ENCODE measurements around the gene MICAL2.

The MICAL2 gene

DNA sequence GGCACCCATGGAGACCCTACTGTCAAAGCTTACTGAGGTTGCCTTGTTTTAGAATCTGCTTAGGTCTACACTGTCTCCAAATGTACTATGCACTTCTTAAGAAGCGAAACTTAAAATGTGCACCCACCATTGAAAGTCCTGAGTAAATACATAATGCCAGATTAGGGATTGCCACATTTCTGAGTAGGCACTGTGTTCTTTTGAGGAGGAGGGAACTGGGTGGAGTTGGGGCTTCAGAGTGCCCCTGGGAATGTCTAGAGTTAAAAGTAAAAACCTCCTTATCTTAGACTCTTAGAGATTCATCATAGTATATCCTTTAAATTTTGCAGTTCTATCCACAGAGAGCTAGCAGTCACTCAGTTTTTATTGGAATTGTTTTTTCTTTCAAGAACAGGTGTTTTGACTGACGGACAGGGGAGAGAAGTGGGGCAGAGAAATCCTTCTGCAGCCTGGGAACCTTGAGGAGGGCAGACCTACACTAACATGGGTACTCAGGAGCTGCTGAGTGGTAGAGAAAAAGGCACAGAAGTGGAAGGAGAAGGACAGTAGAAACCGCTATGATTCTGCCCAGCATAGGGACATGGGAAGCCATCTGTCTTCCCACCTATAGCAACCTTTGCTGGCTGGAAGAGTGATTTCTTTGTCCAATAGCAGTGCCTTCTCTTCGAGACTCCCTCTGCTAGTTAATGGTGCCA lies 33.4 kb upstream of the MICAL2 start:
- no peak for DNase-seq

DNA sequence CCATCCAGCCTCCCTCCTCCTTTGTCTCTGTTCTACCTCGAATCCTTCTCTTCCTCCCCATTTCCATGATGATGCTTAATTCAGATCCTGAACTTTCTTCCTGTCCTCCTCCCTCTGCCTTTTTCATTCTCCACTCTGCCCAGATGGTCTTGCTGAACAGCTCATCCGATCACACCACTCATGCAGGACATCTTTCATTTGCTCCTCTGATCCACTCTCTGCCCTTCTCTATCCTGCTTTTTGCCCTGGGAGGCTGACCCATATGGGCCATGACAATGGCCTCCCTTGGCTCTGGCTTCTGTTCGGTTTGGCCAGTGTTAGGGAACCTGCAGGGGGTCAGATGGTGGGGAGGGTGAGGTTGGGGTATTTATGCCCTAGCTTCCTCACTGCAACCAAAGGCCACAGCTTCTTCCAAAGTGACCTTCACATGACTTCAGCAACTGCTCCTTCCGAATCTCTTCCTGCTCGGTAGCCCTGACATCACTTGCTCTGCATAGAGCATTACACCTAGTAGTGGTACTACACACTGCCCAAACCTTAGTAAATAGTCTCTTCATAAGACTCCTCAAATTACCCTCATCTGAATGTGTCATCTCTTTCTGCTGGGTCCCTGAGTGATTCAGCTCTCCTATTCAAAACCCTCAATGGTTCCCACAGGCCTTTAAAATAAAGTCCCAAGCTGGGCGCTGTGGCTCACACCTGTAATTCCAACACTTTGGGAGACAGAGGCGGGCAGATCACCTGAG lies 32.7 kb upstream of the MICAL2 start:
- DNase-seq = no peak

DNA sequence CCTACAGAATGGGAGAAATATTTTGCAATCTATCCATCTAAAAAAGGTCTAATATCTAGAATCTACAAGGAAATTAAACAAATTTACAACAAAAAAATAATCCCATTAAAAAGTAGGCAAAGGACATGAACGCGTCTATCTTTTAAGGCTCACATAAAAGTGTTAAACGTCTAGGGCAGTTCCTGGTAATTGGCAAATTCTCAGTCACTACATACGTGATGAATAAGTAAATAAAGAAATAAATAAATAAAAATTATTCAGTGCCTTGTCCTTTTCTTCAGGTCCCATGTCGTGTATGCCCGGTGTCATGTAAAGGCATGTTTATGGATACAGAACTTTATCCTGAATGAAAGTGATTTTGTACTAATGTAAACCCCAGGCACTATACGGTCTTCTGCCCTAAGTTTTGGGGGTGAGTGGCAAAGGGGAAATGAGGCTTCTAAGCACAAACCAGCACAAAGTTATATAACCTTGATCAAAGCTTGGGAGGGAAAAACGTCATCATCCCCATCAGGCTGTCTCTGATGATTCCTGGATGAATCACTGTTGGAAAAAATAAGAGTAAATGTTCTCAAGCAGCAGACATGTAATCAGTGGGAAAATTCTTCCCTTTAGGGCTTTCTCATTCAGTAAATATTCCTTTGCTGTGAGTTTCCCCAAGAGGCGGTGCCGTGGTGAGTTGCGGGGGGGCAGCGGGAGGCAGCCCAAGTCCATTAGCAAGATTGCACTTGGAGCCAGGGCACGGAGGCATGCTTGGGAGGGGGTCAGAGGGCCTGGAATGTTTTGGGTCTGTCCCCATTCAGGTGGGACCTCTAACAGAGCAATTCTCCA lies 30.4 kb upstream of the MICAL2 start:
- DNase-seq = no peak

DNA sequence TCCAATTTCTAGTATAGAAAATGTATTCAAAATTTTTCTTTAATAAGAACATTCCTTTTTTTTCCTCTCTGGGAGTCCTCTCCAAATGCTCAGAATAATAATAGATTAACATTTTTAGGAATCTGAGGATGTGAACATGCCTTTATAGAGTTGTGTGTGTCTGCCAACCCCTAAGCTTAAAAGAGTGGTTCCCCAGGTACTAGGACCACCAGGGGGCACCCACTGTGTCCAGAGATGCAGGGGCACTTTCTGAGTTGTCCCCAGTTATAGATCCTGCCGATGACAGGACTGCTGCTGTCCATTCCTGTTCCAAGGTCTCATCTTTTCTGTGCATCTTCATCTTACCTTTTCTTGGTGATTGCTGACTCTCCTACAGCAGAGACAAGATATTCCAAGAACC lies 27.0 kb upstream of the MICAL2 start:
- DNase-seq = no peak

DNA sequence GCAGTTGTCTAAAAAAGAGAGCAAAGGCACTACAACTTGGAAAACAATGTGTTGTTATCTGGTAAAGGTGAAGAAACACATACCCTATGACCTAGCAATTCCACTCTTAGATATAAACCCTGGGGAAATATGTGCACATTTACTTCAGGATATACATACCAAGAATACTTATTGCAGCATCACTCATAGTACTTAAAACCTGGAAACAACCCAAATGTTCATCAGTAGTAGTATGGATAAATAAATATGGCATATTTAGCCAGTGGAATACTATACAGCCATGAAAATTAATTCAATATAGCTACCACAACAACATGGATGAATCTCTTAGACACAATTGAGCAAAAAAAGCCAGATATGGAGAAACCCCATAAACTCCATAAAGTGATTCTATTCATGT lies 26.1 kb upstream of the MICAL2 start:
- no peak for DNase-seq

DNA sequence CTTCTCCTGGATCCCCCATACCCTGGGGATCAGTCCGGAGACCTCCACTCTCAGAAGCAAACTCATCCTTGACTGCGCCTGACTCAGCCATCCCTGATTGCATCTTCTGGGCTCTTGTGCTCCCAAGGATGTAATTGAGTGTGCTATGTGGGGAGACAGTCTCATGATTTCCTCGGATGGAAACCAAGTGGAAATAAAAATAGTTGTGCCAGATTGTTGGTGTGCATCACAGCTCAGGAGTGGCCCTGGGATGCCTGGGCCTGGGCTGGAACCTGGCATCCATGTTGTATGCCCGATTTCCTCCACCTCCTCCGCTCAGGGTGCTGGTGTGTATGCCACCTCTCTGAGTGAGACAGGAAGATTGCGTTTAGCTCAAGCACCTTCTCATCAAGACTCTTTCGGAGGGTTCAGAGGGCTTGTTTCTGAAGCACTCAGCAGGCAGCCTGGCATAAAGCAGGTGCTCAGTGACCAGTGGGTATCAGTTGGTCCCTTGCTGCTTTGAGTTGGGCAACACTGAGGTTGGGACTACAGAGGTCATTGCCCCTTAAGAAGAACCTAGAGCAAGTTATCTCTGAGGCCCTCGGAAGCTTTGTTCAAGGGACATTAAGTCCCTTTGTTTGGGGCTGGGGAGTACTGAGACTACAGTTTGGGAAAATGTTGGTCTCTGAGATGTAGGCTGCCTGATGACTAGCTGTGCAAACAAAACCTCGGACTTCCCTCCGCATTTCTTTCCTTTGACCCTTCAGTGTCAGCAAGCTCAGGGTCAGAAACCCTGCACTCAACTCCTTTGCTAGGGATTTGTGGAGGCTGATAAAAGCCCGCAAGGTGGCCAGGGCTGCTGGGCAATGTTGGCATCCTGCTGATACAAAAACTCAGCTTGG lies 24.8 kb upstream of the MICAL2 start:
- no peak for DNase-seq

DNA sequence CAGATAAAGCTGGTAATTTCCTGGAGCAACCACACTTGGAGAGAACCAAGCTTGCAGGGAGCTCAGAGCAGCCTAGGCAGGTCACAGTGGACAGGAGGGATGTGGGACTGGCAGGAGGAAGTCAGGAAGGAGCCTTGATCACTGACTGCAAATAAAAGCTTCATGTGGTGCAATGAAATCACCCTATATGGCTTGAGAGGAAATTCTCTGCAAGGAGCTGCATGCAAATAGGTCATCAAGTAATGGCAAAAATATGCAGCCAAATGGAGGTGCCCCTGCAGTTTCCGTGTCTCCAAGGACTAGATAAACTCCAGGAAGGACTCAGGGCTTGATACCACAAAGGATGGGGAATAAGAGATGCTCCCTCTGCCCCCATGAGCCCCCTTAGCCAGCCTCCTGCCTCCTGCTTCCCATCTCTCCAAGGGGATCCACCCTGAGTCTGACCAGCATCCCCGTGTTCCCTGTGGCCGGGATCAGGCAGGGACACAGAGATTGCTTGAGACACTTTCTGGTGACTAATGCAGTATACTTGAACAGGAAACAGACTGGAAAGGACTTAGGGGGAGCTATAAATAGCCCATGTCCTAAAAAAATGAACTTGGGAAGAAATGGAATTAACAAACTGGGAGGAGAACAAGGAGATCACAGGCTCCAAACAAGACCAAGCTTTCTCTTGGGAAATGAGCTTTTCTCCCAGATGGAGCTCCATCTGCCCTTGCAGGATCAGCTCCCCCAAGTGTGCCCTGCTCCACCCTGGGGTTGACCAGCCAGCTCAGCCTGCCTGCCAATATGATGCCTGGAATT lies 23.9 kb upstream of the MICAL2 start:
- DNase-seq = no peak

DNA sequence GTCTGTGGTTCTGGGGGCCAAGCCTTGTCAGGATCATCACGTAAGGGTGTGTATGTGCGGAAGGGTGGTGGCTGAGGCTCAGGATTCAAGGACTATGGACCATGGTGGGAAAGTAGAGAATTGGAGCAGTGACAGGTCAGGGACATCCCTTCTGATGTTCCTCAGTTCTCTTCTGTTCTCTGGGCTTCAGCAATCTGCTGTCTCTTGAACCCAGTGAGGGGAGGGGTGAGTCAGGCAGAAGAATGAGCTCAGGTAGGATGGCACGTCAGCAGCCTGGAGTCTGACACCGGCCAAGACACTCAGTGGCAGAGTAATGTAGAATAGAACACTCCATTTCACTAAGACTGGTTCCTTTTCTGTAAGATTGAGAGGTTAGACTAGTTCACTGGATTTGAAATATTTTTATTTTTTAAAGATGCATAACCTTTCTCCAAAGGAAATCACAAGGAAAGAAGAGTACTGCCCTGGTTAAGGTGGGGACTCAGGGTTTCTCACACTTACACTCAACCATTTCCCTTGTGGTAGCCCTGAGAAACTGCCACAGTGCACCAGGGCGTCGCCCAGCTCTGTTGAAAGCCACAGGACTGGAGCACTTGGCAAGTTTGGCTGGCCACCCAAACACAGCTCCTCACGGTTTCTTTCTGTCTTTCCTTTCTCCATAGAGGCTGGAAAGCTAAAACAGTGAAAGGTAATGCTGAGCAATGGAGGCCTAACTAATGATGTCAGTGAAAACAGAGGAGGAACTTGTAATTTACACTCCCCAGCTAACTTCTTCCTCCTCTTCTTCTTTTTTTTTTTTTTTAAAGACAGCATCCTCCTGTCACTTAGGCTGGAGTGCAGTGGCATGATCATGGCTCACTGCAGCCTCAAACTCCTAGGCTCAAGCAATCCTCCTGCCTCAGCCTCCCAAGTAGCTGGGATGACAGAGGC lies 23.1 kb upstream of the MICAL2 start:
- no peak for DNase-seq

DNA sequence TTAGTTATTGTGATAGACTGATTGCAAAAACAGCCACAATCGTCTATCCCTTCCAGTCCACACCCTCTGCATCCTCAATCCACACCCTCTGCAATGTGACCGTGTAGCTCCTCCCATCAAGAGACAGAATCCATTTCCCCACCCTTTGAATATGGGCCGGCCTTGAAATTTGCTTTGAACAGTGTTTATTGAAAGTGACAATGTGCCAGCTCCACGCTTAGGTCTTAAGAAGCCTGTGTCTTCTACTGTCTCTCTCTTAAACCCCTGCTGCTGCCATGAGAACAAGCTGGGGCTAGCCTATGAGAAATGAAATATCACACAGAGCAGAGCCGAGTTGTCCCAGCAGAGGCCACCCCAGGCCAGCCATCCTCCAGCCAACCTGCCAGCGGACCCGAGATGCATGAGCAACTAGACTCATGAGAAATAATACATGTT lies 22.3 kb upstream of the MICAL2 start:
- DNase-seq = no peak

DNA sequence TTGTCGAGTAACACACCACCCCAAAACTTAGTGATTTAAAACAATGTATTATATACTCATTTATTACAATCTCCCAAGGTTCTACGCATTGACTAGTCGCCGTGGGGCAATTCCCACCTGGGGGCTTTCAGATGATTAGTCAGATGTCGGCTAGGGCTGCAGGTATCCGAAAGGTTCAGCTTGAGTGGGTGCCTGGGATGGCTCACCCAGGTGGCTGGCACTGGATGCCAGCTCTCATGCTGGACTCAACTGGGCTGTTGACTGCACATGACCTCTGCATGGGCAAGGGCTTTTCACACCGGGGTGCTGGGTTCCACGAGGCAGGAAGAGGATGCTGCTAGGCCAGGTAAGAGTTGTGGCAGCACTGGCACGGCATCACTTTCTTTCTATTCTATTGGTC lies 21.9 kb upstream of the MICAL2 start:
- no peak for DNase-seq

DNA sequence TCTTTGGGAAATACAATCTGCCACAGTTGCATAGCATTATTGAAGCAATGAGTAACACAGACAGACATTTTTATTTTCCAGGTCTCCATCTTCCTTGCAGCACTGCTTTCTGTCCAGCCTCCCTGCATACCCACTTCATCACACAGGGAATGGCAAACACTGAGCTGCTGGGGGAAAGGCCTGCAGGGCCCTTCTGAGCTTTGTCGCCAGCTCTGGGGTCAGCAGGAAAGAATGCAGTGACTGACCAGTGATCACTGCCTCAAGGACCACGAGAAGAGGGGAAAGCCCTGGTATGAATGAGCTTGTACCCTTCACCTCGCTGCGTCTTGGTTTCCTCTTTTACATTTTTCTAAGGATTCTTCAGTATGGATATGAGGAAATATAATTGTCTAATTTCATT lies 21.3 kb upstream of the MICAL2 start:
- no peak for DNase-seq

DNA sequence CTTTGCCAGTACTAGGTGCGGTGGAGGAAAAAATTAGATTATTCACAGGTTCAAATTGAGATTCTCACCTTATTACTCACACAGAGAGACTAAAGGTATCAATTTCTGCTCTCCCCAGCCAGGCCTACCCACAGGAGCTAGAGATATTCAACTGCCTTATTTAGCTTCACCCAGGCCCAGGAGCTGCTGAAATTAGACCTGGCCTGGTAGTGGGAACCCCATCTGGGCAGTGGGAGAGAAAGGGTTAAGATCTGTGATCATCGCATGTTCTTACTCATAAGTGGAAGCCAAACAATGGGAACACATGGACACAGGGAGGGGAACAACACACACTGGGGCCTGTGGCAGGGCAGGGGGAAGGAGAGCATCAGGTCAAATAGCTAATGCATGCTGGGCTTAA lies 20.9 kb upstream of the MICAL2 start:
- DNase-seq = no peak

DNA sequence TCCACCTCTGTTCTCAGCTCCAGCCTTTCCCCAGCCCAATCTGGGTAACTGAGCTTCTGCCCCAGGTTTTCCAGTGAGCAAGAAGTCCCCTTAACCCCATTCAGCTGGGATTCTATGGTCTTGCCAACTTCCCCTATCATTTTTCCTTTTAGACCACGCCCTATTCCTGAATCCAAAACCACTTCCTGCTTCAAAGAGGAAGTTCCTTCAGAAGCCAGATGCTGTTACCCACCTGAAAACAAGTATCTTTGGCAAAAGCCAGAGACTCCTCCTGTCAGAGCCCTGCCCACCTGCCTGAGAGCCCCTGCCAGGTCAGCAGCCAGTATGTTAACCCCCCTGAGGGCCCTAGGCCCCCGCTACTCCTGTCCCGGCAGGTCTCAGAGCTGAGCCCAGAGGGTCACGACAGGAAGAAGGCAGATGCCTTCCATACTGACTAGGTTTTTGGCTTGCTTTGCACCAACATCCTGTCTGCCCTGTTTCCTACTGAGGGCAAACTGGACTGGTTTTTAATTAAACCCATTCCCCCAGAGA lies 20.3 kb upstream of the MICAL2 start:
- no peak for DNase-seq

DNA sequence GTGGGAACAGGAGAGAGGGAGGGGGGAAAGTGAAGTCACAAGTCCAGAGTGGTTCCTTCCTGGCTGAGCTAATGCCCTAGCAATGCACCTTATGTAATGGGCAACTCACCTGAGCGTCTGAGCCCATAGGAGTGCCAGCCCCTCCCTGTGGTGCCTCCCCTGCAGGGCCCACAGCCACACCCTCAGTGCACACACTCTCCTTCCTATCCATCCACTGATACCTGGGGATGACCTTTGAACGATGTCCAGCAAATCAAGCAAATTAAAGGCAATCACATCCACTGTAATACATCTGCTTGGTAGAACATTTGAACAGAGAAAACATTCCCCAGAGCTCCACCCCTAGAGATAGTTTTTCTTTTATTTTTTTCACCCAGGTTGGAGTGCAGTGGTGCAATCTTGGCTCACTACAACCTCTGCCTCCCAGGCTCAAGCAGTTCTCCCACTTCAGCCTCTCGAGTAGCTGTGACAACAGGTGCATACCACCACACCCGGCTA lies 19.6 kb upstream of the MICAL2 start:
- DNase-seq = no peak

DNA sequence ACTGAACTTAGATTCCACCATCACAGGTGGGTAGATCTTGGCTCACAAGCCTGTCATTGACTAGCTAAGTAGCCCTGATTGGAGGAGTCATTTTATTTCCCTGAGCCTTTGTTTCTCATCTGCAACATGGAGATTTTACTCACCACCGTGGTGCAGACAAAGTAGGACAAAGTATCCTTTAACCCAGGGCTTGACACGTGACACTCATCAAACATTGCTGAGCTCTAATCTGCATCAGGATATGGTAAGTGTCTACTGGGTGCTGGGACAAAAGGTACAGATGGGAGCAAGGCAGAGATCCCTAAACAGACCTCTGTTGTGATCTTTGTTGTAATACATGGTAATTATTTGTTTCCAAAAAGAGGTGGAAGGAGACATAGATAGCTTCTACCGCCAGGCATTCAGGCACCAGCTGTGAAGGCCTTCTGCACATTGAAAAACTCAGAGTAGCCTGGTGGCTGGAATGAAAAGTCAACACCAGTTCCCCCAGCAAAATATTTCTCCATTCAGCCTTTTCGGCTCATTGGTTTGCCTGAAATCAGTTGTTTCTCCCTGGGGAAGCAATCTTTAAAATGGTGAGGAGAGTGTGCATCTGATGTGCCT lies 18.3 kb upstream of the MICAL2 start:
- DNase-seq = no peak

DNA sequence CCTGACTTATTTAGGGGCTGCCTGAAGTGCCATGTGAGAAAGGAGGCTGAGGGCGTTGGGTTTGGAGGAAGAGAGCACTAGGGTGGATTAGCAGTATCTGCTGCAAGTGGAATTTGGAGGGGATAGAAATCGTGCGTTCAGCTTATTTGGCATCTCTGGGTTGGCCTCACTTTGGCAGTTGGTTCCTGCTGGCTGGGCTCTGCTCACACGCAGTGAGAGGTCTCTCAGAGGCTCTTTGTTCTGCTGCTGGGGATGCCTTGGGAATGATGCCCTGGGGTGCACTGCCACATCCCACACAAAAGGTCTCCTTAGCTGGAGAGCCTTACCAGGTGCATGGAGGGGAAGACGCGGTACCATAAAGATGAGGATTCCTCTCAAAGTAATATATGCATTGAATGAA lies 17.7 kb upstream of the MICAL2 start:
- DNase-seq = no peak

DNA sequence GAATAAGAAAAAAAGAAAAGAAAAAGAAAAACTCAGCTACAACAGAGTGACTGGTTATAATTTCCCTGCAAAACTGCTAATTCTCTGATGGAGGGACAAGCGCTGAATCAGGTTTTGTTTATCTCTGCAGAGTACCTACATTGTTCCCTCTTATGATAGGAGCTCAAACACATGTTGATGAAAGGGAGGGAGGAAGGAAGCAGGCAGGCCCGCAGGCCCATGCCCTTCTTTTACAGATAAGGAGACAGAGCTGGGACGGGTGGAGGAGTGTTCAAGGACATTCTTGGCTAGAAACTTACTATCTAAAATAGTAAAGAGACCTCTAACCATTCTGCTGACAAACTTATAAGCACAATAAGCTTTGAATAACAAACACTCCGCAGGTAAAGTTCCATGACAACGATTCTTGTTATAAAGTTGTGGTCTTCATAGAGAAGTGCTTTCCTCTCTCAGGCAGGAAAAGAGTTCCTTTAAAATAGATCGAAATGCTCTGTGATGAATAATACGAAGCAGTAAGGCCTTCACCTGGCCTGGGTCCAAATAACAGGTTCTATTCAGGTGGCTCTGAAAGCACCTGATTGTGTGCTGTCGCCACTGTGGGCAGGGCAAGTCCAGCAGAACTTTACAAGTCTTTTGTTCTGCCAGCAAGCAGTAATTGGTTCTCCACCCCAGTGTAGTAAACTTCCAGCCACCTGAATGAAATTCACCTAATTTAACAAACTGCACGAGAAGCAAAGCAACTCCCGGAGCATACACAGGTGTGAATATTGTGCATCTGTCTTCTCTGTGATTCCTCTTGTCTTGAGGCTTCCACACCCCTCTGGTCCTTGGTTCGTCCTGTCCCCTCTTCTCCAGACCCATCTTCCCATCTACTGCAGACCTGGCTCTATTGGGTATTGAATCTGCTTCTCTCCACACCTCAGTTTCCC lies 15.3 kb upstream of the MICAL2 start:
- DNase-seq = no peak

DNA sequence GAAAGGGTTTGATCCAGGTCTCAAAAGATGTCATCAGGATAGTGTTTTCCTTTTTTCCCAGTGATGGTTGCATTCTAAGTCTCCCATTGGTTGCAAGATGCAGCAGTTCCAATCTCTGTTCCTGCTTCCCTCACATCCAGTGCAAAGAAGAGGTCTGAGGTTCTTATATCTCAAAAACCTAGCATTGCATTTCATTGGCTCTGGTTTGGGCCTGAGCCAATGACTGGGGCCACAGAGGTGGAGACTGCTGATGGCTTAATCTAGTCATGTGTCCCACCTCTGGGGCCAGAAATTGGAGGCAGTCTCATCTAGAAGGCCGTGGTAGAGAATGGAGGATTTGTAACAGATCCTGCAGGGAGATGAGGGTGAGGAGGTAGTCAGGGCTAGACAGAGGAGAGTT lies 13.2 kb upstream of the MICAL2 start:
- no peak for DNase-seq

DNA sequence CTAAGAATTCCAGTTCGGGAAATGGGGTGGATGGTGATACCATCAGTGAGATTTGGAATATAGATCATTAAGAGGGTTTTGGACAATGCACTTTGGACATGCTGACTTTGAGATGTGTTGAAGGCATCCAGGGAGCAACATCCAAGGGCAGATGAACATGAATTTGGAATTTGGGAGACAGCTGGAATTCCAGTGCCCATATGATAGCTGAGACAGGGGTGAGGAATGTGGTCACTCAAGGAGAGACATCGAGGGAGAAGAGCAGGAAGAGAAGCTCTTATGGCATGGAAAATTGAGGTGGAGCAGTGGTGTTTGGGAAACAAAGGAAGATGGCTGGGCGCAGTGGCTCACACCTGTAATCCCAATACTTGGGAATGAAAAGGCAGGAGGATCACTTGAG lies 11.8 kb upstream of the MICAL2 start:
- no peak for DNase-seq
